GM12878 (cell line): ENCODE data around the gene PIGV. TPM values are rescaled to one million over a fixed set of nuclear protein-coding genes. Genes with fewer than 3 reads are reported as not detected.

Source experiments
- ATAC-seq: fragments of 200-7000 bp; cut with Tn5 transposase; 3 replicates; pipeline ENCODE4 v1.9.1; 2020; ENCODE audit warnings: mild to moderate bottlenecking, moderate library complexity
- BruUV-seq: library from RNA; stranded (reverse); fragments of 400-500 nt; replicated peaks from 2 replicates; lab custom pipeline; 2021; lab: Mats Ljungman, UMichigan
- CTCF ChIA-PET: fragments of 300-600 bp; sonication (Branson Sonifier 250); formaldehyde crosslinking; extraction: SDS; loops from one replicate; lab custom pipeline; 2021; ENCODE audit warnings: inconsistent platforms; lab: Yijun Ruan, JAX
- POLR2A ChIA-PET: fragments of 350-600 bp; formaldehyde crosslinking; extraction: SDS; loops from one replicate; lab custom pipeline; 2021; ENCODE audit warnings: inconsistent platforms; lab: Charles Lee
- RAD21 ChIA-PET: fragments of 300-600 bp; sonication (Branson Sonifier 250); formaldehyde crosslinking; loops from one replicate; lab custom pipeline; 2023; ENCODE audit warnings: antibody characterized with exemption; ENCODE audit not compliant: unreplicated experiment; lab: Charles Lee
- SMC1A ChIA-PET: fragments of 300-600 bp; sonication (Branson Sonifier 250); formaldehyde crosslinking; loops from one replicate; lab custom pipeline; 2023; ENCODE audit not compliant: unreplicated experiment, uncharacterized antibody; lab: Charles Lee
- DNase-seq: peaks from one replicate; pipeline ENCODE4 v3.0.0-alpha.2; 2011; ENCODE audit warnings: low read depth, low spot score
- FAIRE-seq: peaks from 3 replicates; lab custom pipeline; 2011; peaks lifted over from hg19 to GRCh38; lab: Jason Lieb, UNC
- H2AFZ ChIP-seq: 2 replicates; pipeline ENCODE4 v1.6.0; 2011; ENCODE audit warnings: low read depth, low read length, control low read depth; ENCODE audit not compliant: control insufficient read depth
- H3K27ac ChIP-seq: 2 replicates; pipeline ENCODE4 v1.5.1; 2011; ENCODE audit warnings: control low read depth; ENCODE audit not compliant: control insufficient read depth, insufficient read depth
- H3K27me3 ChIP-seq, 2 experiments: replicated peaks in 1 of 2; 2 replicates each; pipeline versions ENCODE4 v1.6.0 to v1.6.1; 2011; ENCODE audit warnings: low read length in 1 of 2; ENCODE audit not compliant: control insufficient read depth in 2 of 2, insufficient read depth in 2 of 2
- H3K36me3 ChIP-seq, 2 experiments: 2 replicates each; pipeline ENCODE4 v1.5.1; 2011; ENCODE audit warnings: low read length in 1 of 2; ENCODE audit not compliant: control insufficient read depth in 2 of 2, insufficient read depth in 2 of 2
- H3K4me1 ChIP-seq: 2 replicates; pipeline ENCODE4 v1.6.1; 2011; ENCODE audit warnings: mild to moderate bottlenecking, low read length, moderate library complexity, mixed read lengths; ENCODE audit not compliant: control insufficient read depth, insufficient read depth
- H3K4me2 ChIP-seq: 2 replicates; pipeline ENCODE4 v1.6.0; 2011; ENCODE audit warnings: control low read depth; ENCODE audit not compliant: control insufficient read depth, insufficient read depth
- H3K4me3 ChIP-seq: fragments of 200-600 bp; sonication (generic); 2 replicates; pipeline ENCODE4 v1.5.1; 2016
- H3K79me2 ChIP-seq: 2 replicates; pipeline ENCODE4 v1.6.0; 2011; ENCODE audit warnings: low read length; ENCODE audit not compliant: control insufficient read depth, insufficient read depth
- H3K9ac ChIP-seq: 2 replicates; pipeline ENCODE4 v1.8.0; 2011; ENCODE audit warnings: low read length, control low read depth, mixed read lengths; ENCODE audit not compliant: control insufficient read depth, insufficient read depth
- H3K9me3 ChIP-seq: replicated peaks from 3 replicates; pipeline ENCODE4 v1.5.1; 2011; ENCODE audit warnings: mild to moderate bottlenecking, low read length; ENCODE audit not compliant: control insufficient read depth, insufficient read depth
- H4K20me1 ChIP-seq: 2 replicates; pipeline ENCODE4 v1.6.0; 2011; ENCODE audit not compliant: control insufficient read depth, insufficient read depth
- BCL11A ChIP-seq: IDR thresholded peaks from 2 replicates; pipeline ENCODE4 v1.6.1; 2011; ENCODE audit warnings: low read depth, low read length
- SPI1 ChIP-seq: IDR thresholded peaks from 2 replicates; pipeline ENCODE4 v1.6.1; 2011; ENCODE audit warnings: low read depth, mild to moderate bottlenecking, low read length, moderate library complexity, borderline replicate concordance; ENCODE audit not compliant: insufficient read depth
- TCF7 ChIP-seq: IDR thresholded peaks from 2 replicates; pipeline ENCODE4 v1.6.1; 2014; ENCODE audit warnings: antibody characterized with exemption, borderline replicate concordance
- ZBTB33 ChIP-seq: fragments of 450-650 bp; IDR thresholded peaks from 2 replicates; pipeline ENCODE4 v1.6.1; 2017; ENCODE audit warnings: mild to moderate bottlenecking
- WGBS: methylation state at CpG from one replicate; pipeline ENCODE4 v1.1.6; 2016; ENCODE audit warnings: low lambda C conversion rate; ENCODE audit not compliant: insufficient replicate concordance, insufficient coverage; ENCODE audit errors: missing lambda C conversion rate; 5-methylcytosine and 5-hydroxymethylcytosine counted together
- in situ Hi-C: fragments of 300-500 bp; cut with MboI; formaldehyde crosslinking; loops from 9 replicates; pipeline ENCODE4 v1.14.3; 2018; ENCODE audit warnings: mixed read lengths
- intact Hi-C: fragments of 100-400 bp; cut with micrococcal nuclease; formaldehyde crosslinking; loops from one replicate; pipeline ENCODE4 v1.14.2; 2022; ENCODE audit not compliant: unreplicated experiment
- polyA plus RNA-seq, 11 experiments: library from polyadenylated mRNA; depleted of rRNA in 4 of 11; unstranded in 6 of 11; stranded (reverse) in 5 of 11; fragments of >200 nt; fragmentation: Nextera tagmentation in 4 of 11; fragmentation: Illumina TruSeq in 1 of 11; extraction: Ambion mirVana in 4 of 11; extraction: Trizol in 1 of 11; gene quantifications; 1 replicate in 1 of 11; 2 replicates in 10 of 11; pipeline versions ENCODE4 v1.2.1 to v1.2.3, GENCODE V29; 2011 to 2016; ENCODE audit warnings: inconsistent platforms in 2 of 11, missing spikeins in 2 of 11, low read depth in 1 of 11
- total RNA-seq, 4 experiments: library from RNA; depleted of rRNA in 3 of 4; stranded (reverse); fragments of >200 nt in 3 of 4; fragmentation: Illumina TruSeq in 1 of 4; extraction: Trizol in 1 of 4; gene quantifications; 2 replicates each; pipeline versions ENCODE4 v1.2.1 to v1.2.3, GENCODE V29; 2013 to 2021

PIGV gene
- total and polyA plus RNA-seq, 10 of the 15 experiments (the other 5 are each of a cell fraction or from before 2014, with no cell fraction given): 8.8 to 18.1 (median 11.9) TPM

- SMC1A ChIA-PET: interaction anchor here (0.8 to 2.0 kb wide), 4 partner anchors 9 to 173 kb away, joined by 3 to 7 read pairs (median 4); partner anchors contain the start of gene PIGV
- no TSS peak for BruUV-seq
- no peaks in the 10 kb centered on the region; the same call in 1 of the 2 replicates for H3K79me2 ChIP-seq
Measured at GRCh38 chr1:26772687-26773086, 15.1 kb upstream of the PIGV start.

More at GRCh38 chr1:26772687-26773086, 15.1 kb upstream of the PIGV start:
- Histone ChIP-seq H4K20me1 (no peaks in the 10 kb centered on the region; the same call in 1 of the 2 replicates), H3K27me3 (no peaks in the 10 kb centered on the region), H3K4me2 (no peak overlapping the region), H3K27ac (no peak overlapping the region), H3K4me3 (no peak overlapping the region), H3K36me3 (peaks cover 53 to 64% of the 10 kb centered on the region in 2 experiments), H2AFZ (no peak overlapping the region), H3K9ac (no peak overlapping the region), H3K9me3 (no peaks in the 10 kb centered on the region), H3K4me1 (peaks cover 7% of the 10 kb centered on the region; the same call in 1 of the 2 replicates)
- ChIA-PET CTCF (interaction anchor here (1.0 kb wide), 1 partner anchor 15 kb away, joined by 4 read pairs; the partner anchor contains the start of gene PIGV), RAD21 (no interaction called here), POLR2A (no interaction called here)
- 99% methylated on average over 4 of the region's 4 CpGs for WGBS
- no peak for ATAC-seq
- in situ Hi-C loops: no loop called here
- no peak for FAIRE-seq
- no peak for DNase-seq
- TF ChIP-seq ZBTB33 (no peak), SPI1 (no peak), TCF7 (no peak), BCL11A (no peak)
- intact Hi-C loops: no loop called here
